HG02588 (cell line): ENCODE results near the gene MED12L.
"Not testable (repeated sequence)": the region's sequence is repeated elsewhere in the genome, so short reads cannot be mapped to it uniquely, and the experiment has no call there.

Source experiments
- ATAC-seq: cut with Tn5 transposase; IDR thresholded peaks from one replicate; pipeline ENCODE4 v1.9.1; 2021; ENCODE audit warnings: mild to moderate bottlenecking, moderate library complexity; ENCODE audit not compliant: unreplicated experiment

MED12L gene, protein sequence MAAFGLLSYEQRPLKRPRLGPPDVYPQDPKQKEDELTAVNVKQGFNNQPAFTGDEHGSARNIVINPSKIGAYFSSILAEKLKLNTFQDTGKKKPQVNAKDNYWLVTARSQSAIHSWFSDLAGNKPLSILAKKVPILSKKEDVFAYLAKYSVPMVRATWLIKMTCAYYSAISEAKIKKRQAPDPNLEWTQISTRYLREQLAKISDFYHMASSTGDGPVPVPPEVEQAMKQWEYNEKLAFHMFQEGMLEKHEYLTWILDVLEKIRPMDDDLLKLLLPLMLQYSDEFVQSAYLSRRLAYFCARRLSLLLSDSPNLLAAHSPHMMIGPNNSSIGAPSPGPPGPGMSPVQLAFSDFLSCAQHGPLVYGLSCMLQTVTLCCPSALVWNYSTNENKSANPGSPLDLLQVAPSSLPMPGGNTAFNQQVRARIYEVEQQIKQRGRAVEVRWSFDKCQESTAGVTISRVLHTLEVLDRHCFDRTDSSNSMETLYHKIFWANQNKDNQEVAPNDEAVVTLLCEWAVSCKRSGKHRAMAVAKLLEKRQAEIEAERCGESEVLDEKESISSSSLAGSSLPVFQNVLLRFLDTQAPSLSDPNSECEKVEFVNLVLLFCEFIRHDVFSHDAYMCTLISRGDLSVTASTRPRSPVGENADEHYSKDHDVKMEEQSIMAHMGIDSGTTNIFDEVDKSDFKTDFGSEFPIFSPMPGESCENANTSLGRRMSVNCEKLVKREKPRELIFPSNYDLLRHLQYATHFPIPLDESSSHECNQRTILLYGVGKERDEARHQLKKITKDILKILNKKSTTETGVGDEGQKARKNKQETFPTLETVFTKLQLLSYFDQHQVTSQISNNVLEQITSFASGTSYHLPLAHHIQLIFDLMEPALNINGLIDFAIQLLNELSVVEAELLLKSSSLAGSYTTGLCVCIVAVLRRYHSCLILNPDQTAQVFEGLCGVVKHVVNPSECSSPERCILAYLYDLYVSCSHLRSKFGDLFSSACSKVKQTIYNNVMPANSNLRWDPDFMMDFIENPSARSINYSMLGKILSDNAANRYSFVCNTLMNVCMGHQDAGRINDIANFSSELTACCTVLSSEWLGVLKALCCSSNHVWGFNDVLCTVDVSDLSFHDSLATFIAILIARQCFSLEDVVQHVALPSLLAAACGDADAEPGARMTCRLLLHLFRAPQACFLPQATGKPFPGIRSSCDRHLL (N-terminal part only)

DNA sequence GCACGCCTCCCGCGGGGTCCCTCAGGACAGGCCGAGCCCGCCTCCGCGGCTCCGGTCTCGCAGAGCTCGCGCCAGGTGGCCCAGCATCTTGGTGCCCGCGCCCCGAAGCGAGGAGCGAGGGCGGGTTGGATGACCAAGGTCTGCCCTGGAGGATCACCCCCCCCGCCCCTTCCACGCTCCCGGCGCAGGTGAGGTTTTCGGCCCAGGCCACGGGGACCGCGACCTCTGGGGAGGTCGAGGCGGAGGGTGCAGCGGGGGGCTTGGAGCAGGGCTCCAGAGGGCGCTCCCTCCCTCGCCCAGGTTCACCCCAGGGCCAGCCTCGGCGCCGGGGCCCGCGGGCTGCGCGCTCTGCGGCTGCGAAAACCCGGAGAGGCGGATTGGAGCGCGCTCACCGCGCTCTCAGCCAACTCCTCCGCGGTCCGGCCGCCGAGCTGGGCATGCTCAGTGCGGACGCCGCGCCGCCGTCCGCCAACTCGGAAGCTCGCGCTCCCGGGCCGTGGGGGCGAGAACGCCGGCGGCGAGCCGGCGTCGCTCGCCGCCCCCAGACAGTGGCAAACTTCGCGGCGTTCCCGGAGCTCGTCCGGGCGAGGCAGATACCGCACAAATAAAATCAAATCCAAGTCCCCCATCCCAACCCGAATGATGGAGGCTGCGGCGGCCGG is at the start of gene MED12L:
Gene MED12L, plus strand, starts transcription at position 438 of the 662 bp plus-strand sequence. CDS start 1,263 bp downstream, outside the sequence.
- peak; percentile 70 for ATAC-seq

DNA sequence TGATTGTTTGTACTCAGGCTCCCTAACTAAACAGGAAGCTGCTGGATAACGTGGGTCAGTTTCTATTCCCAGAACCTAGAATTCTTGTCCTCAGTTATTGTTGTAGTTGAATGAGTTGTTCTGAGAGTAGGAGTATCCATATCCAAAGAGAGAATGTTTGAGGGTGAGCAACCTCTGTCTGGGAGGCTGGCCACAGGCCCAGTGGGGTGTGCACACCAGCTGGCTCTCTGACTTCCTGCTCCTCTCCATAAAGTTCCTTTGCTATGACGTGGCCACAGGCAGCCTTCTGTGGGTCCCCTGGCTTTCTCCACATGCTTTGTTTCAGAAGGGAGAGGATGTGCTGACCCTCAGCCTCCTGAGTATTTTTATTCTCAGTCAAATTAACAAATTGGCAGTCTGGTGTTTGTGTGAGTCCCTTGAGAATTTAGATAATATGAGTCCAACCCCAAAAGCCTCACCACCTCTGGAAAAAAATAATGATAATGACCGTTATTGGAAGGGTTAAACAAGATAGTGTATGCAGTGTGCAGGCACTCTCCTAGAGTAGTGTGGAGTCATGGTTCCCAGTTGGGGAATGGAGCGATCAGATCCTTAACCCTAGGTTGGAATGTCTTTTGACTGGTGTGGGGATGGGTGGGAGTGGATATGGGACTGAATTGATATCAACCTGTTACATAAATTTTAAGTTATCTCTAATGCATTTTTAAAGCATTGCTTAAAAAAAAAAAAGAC is 47.6 kb upstream of the MED12L start:
- no peak for ATAC-seq

DNA sequence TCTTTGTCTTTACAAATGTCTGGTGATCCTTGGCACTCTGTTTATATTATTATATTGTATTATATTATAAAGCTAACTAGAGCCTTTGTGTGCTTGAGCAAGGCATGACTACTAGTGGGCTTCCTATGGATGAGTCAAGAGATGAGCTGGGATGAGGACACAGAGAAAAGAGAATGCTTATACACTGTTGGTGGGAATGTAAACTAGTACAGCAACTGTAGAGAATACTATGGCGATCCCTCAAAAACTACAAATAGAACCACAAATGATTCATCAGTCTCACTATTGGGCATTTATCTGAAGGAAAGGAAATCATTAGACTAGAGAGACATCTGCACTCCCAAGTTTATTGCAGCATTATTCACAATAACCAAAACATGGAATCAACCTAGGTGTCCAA is 40.8 kb upstream of the MED12L start:
- no peak for ATAC-seq

DNA sequence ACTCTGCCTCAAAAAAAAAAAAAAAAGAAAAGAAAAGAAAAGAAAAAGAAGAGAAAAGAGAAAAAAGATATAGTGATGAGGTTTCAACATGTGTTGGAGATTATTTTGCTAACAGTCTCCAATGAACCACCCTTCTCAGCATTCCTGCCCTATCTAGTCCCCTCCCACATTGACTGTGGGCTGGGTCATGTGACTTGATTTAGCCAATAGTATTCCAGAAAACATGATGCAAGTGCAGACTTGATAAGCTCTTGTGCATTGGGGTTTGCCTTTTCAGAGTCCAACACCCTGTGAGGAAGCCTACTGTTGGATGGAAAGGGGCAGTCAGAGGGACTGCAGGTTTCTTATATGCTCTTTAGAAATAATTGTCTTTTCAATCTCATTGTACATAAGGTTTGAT is 37.8 kb upstream of the MED12L start:
- no peak for ATAC-seq

DNA sequence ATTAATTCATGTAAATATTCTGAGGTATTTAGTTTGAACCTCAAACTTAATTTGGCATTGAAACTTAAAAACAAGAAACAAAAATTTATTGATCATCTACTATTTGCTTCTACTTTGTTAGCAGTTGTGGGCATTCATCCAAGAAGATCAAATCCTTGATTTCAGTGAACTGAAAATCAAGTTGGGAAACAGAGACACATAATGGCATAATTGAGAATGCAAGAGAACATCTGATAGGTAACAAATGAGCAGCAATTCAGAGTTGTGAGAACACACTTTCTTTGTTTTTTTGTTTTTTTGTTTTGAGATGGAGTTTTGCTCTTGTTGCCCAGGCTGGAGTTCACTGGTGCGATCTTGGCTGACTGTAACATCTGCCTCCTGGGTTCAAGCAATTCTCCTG is 33.9 kb upstream of the MED12L start:
- ATAC-seq: no peak

DNA sequence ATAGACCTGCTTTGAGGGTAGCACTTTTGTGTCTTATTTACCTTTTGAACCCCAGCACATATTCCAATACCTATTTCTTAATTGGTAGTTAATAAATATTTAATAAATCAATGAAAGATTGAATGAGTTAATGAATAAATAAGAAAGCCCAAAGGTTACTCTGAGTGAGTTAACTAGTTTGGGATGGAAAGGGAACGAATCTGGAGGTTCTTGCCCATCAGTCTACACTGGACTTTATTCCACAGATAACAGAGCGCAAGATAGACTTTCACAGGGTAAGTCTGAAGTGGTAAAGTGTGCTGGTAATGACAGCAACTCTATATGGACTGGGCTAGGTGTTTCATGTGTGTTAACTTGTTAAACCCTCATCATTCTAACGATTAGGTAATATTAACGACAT is 33.1 kb upstream of the MED12L start:
- no peak for ATAC-seq

DNA sequence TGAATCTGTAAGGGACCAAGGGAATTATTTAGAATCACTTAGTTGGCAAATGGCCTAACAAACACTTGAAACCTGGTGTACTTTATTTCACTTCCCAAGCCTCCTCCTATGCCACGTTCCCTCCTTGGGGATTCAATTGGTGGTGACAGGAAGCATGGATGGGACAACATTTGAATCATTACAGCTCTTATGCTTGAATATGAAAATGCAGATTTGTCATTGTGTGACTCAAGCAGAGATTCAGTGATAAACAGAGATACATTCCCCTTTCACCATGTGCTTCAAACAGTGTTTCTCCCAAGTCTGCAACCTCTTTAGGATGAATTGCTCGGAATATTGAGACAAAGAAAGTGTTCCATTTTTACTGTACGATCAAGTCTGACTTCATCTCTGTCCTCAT is 32.7 kb upstream of the MED12L start:
- no peak for ATAC-seq

DNA sequence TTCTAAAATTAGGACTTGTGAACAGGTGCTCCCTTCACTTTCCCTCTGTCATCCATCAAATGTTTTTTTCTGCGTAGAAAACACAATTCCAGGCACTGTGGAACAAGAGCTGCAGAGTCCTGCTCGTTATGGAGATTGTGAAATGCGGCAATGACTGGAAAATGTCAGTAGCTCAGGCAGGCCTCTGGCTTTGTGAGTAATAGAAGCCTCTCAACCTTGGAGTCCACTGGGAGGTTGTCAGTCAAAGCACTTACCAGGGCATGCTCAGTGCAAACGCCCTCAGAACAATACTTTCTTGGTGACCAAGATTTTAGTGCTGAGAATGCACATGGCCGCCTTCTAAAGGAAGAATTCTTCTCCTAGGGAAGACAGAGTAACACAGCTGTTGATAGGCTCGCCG is 26.7 kb upstream of the MED12L start:
- ATAC-seq: no peak

DNA sequence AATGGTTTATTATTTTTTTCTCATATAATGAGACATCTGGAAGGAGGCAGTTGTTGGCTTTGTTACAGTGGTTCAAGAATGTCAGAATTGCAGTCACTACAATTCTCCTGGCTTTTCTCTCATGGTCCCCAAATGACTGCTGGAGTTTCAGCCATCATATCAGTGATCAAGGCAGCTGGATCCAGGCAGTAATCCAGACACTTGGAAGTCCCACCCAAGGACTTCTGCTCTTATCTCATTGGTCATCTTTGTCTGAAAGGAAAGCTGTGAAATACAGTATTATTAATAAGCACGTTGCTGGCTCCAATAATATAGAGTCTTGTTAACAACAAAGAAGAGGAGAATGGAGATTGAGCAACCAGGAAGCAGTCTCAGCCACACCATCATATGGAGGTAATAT is 22.9 kb upstream of the MED12L start:
- no peak for ATAC-seq

DNA sequence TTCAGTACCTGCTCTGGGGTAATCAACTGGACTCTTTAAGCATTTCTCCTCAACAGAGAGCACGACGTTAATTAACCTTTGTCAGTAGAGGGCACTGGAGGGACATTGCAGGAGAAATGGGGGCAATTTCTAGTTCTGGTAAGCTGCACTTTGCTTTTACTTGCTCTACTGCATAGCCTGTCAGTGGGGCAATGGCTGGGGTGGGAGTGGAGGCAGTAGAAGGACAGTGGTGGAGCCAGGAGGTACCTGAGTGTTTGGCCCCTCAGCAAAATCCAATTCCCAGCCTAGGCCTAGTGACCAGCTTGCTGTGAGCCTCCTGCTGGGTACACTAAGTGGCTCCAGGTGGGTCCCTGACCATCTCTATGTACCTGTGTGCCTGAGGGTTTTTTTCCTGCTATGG is 18.3 kb upstream of the MED12L start:
- no peak for ATAC-seq

DNA sequence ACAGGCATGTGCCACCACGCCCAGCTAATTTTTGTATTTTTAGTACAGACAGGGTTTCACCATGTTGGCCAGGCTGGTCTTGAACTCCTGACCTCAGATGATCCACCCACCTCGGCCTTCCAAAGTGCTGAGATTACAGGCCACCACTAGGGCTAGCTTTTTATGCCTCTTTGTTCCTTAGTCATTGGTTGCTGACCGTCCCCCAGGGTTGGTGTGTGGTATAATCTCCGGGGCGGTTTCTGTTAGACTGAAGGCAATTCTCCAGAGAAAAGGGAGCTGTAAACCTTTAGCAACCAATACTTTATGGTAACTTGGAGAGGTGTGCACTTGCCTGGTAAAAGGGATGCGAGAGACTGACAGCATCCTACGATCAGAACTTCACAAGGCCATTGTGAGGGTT is 12.6 kb upstream of the MED12L start:
- ATAC-seq: not testable (repeated sequence)

DNA sequence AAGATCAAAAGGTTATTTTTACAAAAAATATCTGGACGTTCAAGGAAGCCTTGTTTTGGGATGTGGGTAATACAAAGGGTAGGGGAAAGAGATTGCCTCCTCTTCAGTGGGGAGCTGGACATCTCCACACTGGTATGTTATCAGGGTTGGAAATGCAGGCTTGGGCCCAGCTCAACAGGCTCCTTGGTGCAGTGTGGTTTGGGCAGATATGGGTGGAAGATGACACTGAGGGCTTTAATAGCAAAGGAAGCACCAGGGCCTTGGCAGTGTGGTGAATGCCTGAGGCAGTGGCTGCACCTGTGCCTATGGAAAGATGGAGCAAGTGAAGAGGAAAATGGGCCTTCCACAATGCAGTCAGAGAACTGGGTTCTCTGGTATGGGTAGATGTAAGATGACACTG is 11.2 kb upstream of the MED12L start:
- ATAC-seq: no peak

DNA sequence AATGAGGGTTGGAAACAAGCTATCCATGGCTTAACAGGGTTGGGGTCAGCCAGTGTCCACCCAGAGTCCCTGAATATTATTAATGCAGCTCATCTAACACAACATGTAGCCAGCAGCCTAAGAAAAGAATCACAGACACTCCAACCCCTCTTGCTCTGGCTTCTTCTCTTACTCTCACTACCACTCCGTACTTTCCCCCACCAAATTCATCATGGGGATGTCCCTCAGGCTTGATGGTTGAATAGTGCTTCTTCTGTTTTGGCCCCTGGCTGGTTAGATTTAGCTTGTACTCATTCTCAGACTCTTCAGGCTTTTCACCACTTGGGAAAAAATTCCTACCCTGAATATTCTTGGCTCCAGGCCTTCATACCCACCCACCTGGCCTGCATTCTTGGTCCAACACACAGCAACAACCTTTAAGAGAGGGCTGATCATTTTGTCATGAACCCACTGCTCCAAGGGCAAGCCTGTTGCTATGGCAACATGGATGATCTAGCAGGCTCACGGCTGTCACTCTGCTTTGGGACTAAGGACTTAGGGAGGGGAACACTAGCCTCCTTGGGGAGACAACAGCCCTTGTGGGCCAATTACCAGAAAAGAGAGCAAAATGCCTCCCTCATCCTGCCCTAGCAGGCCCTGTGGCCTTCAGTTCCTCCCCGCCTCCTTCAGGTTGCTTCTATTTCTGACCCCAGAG is 9.4 kb upstream of the MED12L start:
- ATAC-seq: no peak

DNA sequence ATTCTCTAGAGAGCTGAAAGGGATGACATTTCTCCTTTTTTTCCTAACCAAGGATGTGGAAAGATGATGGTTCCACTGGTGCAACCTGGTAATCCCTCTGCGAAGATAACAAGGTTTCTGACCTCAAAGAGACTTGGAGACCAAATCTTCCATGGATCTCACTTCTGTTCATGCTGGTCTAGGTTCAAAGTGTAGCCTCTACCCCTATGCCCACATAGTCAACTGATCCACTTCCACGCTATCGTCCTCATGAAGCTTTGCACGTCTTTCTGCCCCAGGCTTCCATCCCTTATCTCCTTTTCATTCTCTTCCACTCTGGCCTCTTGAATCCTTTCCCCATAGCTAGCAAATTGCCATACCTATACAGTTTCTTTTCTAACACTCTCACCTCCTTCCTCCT is 8.8 kb upstream of the MED12L start:
- no peak for ATAC-seq

DNA sequence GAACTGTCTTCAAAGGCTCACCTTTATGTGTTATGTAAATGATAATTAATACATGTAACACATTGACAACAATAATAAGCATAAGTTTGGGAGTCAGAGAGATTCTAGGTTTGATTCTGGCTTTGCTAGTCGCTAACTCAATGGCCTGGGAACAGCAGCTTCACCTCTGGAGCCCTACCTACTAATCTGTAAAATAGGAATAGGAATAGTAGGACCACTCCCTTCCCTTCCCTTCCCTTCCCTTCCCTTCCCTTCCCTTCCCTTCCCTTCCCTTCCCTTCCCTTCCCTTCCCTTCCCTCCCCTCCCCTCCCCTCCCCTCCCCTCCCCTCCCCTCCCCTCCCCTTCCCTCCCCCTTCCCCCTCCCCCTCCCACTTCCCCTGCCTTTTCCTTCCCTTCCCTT is 4.4 kb upstream of the MED12L start:
- not testable (repeated sequence) for ATAC-seq

DNA sequence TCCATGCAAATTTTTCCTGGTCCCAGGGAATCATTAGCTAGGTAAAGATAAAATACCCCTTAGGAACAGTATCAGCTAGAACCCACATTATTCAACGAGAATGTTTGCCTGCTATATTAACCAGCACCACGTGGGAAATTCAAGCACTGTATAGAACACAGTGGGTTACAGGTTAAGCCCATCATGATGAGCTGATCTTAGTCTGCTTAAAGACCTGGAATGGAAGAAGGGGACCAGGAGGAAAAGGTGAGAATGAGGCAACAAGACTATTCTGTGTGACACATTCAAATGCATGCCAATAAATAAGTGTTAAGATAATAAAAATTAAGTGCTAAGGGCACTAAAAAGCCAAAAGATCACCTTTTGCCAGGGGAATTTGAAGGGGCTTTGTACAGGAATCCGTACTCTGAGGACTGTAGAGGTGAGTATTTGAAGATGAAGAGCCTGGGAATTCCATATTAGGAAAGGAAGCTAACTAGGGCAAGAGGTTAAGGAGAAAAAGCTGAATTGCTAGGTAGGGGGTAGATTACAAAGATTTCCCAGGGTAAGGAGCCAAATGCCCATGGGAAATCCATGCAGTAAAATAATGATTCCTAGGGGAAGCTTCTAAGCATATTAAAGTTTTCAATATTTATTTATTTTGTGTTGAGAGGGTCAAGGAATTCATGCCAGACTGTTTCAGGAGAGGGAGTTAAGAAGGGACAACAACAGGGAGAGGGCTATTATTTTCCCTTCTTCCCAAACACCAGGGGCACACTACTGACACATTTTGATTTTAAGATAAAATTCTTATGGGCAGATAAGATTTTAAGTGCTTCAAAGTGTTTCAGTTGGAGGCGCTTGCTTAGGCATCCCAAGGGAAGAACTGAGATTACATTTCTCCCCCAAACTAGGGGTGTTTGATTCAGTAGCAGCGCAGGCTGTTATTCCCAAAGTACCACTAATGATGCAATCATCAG is 2.3 kb upstream of the MED12L start:
- ATAC-seq: no peak

DNA sequence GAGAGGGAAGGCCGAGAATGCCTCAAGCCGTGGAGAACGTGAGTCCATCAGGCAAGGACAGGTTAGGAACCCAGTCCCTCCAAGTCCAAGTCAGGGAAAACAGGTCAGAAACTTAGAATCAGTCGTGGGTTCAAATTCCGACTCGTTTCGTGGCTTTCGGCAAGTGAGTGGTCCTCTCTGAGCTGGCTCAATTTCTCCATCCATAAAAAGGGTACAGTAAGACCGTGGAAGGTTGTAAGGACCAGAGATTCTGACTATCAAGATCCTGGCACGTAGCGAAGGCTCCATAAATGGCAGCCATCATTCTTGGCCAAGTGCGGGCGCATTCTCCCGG is 604 bp upstream of the MED12L start:
- ATAC-seq: no peak

DNA sequence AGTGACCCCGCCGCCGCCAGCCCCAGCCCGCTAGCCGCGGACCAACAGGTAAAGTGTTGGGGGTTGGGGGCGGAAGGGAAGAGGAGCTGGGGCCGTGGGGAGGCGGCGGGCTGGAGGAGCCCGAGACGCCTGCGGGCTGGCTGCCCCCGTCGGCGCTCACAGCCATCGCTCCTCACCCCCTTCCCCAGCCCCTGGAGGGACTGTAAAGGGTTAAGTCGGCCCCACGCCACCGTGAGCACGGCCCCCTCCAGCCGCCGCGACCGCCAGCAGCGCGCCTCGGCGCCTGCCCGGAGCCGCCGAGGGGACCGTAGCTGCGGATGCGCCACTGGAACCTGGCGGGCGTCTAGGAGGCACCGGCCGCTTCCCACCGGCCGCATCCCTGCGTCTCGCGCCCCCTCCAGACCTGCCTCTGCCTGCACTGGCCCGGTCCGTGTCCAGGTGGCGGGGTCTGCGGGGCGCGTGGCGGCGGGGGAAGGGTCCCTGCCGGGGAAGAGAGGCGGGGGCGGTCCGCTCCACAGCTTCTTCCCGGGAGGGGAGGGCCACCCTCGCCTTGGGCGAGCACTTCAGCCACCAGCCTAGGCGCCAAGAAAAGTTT is 522 bp downstream of the MED12L start:
- ATAC-seq: peak; percentile 14
